Measurements from ENCODE around the gene ALDH16A1.

The ALDH16A1 gene

GRCh38 chr19:49453013-49453756, at the start of gene ALDH16A1:
Gene ALDH16A1, plus strand, starts transcription at chr19:49453225. Its CDS starts 107 bp downstream, at chr19:49453332.
- DNase-seq, result peak; percentile 100

DNA sequence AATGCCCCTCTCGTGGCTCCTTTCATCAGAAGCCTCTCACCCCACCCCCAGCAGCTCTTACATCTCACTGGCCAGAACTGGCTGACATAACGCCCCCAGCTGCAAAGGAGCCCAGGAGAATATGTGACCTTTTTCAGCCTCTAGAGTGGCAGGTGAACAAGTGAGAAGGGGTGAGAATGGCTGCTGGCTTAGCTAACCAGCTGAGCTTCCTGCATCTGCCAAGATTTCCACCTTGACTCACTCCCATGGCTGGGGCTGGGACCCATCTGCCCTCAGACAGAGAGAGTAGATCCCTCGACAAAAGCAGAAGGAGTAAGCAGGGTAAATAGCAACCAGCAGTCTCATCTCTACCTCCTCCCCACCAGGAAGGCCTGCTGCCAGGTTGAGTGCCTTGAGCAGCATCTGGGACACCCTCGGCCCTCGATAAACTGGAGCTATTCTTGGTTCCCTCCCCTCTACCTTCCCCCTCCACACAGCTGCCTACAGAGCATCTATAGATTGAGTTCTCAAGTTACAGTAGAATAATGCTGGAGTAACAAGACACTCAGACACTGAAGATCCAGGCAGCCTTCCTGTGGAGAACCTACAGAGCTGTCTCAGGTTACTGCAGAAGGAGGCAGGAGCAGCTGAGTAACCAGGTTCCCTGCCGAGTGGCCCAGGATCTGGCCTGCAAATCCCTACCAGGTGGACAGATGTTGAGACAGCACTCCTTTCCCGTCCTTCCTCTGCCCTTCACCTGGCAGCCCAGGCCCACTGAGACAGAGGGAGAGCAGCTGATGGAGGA, 49.4 kb upstream of the ALDH16A1 start:
- DNase-seq, result no peak

DNA sequence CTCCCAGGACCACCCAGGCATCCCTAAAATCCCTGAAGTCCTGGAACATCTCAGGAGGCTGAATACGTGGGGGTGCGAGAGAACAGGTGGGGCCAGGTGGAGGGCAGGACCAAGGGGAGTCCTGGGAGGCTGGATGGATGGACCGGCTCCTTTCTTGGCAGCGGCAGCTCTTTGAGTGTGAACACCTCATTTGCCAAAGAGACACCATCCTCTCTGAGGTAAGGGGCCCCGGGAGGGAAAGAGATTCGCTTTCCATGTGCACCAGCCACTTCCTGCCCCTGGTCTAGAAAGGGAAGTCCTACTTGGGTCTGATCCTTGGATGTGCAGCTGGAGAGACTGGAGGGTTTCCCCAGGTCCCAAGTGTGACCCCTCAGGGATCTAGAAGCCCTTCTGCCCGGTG, 45.9 kb upstream of the ALDH16A1 start:
- no peak for DNase-seq

GRCh38 chr19:49407482-49408015, 45.5 kb upstream of the ALDH16A1 start:
- DNase-seq, result no peak

DNA sequence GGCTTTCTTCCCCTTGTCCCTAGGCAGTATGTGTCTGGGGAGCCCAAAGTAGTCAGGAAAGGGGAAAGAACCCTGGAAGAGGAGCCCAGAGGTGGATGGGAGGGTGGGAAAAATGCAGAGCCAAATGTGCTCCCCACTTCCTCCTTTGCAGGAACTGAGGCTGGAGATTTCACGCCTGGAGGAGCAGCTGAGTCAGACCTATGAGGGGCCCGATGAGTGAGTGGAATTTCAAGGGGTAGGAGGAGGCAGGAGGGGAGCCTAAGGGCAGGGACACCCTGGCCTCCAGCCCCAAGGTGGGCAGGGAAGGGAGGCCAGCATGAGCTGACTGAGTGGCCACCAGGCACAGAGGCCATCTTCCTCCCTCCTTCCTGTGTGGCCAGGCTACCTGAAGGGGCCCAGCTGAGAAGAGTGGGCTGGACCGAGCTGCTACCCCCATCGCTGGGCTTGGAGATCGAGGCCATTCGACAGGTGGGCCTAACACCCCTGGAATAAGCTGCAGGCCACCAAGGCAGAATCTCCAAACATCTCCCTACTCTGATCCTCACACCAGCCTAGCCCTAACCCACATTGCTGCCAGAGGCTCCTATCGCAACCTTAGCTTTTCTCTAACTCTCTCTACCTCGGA, 44.1 kb upstream of the ALDH16A1 start:
- no peak for DNase-seq

DNA sequence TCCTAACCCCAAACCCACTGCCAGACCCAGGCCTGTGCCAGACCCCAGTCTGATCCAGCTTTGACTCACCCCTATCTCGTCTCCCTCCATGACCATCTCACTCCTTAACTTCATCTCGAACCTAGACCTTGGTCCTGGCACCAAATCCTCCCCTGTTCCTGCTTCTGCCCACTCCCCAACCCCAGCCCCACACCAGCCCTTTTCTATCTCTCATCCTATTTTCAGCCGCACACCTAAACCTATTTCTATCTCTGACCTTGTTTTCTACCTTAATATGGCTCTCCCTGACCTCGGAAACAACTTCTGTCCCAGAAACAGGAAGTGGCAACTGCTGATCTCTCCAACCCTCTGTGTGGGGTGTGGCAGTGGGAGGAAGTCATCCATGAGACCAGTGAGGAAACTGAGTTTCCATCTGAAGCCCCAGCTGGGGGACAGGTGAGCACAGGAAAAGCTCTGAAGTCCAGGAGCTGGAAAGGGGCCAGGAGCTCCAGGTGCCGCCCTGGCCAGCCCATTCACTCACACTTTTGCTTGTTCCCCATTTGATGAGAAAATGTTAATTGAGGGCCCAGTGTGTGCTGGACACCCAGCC, 43.5 kb upstream of the ALDH16A1 start:
- DNase-seq, result no peak

- DNase-seq, result no peak
Measured at GRCh38 chr19:49411681-49412326, 41.2 kb upstream of the ALDH16A1 start.

DNA sequence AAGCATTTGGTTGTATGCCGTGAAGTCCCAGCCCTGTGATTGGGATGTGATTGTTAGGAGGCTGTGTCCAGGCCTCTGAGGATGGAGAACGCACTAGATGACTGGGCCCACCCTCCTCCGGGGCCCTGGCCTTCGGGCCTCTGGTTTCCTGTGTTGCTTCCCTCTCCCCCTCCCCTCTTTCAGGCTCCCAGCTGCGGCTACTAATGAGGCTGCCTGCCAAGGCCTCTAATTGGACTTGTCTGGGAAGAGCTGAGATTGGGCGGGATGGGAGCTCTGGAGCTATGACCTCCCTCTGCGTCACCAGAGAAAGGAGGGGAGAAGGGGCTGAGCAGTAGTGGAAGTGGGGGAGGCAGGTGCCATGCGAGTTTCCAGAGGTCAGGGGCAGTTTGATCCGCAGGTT, 39.7 kb upstream of the ALDH16A1 start:
- DNase-seq, result no peak

DNA sequence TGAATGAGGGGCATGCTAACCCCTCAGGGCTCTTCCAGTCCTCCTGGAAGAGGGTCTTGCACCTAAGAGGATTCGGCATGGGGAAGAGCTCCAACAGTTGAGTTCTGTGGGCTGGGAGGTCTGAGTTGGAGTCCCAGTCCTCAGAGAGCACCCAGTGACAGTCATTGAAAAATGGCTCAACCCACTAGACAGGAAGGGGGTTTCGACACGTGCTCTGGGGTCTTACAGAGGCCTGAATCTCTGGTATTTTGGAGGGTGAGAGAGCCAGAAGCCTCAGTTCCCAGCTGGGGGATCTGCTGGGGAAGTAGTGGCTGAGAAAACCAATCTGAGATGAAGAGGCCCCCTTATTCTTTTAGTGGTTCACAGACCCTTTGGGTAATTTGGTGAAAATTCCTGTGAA, 38.8 kb upstream of the ALDH16A1 start:
- DNase-seq, result no peak

DNA sequence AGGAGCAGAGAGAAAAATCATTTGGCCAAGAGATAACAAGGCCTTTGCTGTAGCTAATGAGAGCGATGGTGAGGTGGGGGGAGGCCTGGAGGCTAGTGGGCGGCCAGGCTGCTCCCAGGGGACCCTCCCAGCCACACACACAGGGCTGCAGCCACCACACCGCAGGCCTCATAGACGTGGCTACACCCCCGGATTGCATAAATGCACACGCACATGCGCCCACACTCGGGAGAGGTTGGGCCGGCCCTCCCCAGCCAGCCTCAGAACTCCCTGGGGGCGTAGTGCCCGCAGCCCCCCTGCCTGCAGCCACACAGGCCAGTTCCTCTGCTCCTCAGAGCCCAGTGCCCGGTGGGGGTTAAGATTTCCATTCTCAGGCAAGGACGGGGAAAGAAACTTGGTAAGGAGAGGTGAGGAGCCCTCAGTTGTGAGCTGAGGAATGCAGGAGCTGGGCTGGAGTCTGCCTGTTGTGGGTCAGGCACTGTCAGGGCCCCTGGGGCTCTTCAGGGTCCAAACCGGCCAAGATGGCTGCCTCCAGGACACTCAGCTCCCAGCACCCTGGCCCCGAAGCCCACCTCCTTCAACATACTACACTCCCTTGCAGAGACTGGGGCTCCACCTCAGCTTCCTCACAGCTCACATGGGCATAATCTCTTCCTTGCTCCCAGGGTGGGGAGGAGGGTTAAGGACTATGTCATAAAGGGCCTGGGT, 37.8 kb upstream of the ALDH16A1 start:
- no peak for DNase-seq

DNA sequence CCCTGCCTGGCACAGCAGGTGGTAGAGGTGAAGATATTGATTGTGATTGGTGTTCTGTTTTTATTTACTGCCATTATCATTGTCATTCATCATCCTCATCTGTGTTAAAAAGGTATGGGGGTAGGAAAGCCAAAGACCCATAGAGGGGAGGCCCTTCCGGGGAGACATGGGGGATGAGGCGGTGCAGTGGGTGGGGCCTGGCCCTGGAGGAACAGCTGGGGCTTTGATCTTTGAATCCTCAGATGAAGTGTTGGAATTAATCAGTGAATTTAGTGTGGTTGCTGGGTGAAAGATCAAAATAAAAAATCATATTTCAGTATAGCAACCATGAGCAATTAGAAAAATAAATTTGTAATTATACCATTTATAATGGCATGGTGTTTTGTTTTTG, 37.2 kb upstream of the ALDH16A1 start:
- DNase-seq, result no peak

DNA sequence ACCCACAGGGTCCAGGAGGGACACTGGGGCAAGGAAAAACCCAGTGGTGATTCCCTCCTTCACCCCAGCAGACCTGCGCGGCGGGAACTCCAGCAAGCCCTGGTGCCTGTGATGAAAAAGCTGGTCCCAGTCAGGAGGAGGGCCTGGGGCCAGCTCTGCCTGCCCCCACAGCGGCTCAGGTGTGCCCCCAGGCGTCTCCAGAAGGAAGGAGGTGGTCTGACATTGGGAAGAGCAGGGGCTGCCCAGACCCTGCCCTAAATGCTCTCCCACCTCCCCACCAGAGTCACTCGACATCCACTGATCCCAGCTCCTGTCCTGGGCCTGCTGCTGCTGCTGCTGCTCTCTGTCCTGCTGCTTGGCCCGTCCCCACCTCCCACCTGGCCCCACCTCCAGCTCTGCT, 35.9 kb upstream of the ALDH16A1 start:
- DNase-seq, result no peak

DNA sequence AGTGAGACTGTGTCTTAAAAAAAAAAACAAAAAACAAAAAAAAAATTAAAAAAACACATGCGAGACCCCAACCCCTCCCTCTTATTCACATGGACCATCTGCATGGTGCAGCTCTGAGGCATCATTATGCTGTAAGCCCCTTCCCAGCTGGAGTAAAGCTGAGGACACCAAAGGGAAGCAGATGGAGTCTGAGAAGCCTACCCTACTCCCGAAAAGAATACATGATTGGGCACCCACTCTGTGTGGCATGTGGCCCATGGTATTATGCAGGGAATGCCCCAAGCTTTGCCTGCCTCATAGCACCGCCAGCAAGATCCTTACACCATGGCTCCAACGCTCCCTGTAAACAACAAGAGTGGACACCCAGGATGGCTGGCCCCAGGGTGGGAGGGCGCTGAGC, 34.5 kb upstream of the ALDH16A1 start:
- no peak for DNase-seq

- DNase-seq, result no peak
Measured at GRCh38 chr19:49419173-49419572, 33.9 kb upstream of the ALDH16A1 start.

GRCh38 chr19:49420227-49420626, 32.8 kb upstream of the ALDH16A1 start:
- DNase-seq, result no peak

GRCh38 chr19:49421039-49421877, 31.8 kb upstream of the ALDH16A1 start:
- no peak for DNase-seq

DNA sequence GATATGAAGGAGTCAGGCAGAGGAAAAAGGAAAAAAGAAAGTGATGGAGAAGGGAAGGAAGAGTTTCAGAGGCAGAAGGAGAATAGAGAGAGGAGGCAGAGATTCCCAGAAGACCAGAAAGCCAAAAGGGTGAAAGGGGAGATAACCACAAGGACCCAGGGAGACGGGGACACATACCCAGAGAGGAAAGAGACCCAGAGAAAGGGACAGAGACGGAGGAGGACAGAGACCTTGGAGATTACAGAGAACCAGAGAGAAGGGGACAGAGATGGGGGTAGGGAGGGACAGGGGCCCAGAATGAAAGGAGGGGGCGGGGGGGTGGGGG, 31.2 kb upstream of the ALDH16A1 start:
- DNase-seq, result no peak

DNA sequence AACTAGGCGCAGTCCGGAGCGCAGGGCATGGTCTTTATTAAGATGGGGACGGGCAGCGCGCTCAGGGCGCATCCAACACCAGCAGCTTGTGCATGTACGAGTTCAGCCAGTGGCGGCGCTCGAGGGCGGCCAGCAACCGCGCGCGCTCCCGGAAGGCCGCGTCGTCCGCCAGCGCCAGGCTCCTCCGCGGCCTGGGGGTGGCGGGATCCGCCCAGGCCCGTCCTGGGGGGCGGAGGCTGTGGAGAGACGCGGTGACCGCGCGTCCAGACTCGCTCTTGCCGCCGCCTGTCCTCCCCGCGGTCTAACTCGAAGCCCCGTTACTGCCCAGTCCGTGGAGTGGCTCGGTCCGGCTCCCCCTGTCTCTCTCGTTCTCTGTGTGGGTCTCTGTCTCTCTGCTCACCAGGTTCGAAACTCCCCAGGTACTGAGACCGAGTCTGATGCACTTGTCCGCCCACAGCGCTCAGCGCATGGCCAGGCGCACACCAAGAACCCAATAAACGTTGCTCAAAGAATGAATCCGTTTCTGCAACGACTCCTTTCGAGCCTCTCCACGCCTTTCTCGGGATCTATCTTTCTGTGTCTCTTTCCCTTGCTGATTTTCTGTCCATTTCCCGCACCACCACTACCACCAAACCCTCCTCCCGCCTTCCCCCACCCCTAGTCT, 30.5 kb upstream of the ALDH16A1 start:
- no peak for DNase-seq

- DNase-seq, result no peak
Measured at GRCh38 chr19:49423071-49423984, 29.7 kb upstream of the ALDH16A1 start, which contains the start of gene PTH2. Gene PTH2, minus strand, starts transcription at chr19:49423441. Its CDS starts 102 bp downstream, at chr19:49423339.

- DNase-seq, result no peak
Measured at GRCh38 chr19:49423985-49424303, 29.1 kb upstream of the ALDH16A1 start.

Measured in KG1 (cell line).